ENCODE data around the gene ATP5MC2. TPM values are rescaled to one million over a fixed set of nuclear protein-coding genes. Genes with fewer than 3 reads are reported as not detected.

ATP5MC2 gene
- total and polyA plus RNA-seq, 12 donors: 499 to 632 (median 546) TPM

- Histone ChIP-seq H3K9me3 (no peaks in the 10 kb centered on the region), H3K36me3 (peaks cover 0 to 42% (median 3%) of the 10 kb centered on the region in 9 donors), H3K4me1 (peaks cover 2 to 58% (median 31%) of the 10 kb centered on the region in 9 donors), H3K27ac (peak overlapping the region in 9 of 10 donors; percentile 4 to 81 (median 62)), H3K4me3 (peak overlapping the region in 1 of 10 donors; percentile 27), H3K27me3 (no peaks in the 10 kb centered on the region)
- no peak for ATAC-seq
- no peak for TF ChIP-seq CTCF (IDR thresholded peaks at IDR 0.05)
- DNase-seq: no peak
- intact Hi-C loops (cut with DNase I): no loop called here
- WGBS, 2 donors: 77 to 88% methylated on average over 4 of the region's 4 CpGs
Observed at GRCh38 chr12:53616950-53617349, 58.9 kb downstream of the ATP5MC2 start.

Other genes with a start within 250 kb of the ATP5MC2 start
- 10 to 100 TPM; 28.6 to 70.0 (median 55.4) TPM for gene PRR13, start 234.3 kb downstream of the ATP5MC2 start, total RNA-seq
- 100 to 1,000 TPM in 1 of 2 donors, 10 to 100 TPM in 1; 40.4 to 122 TPM for gene PRR13, start 234.3 kb downstream of the ATP5MC2 start, polyA plus RNA-seq
- 100 to 1,000 TPM; 492 to 579 (median 559) TPM for gene PCBP2, start 224.0 kb downstream of the ATP5MC2 start, total RNA-seq
- gene PCBP2, start 224.0 kb downstream of the ATP5MC2 start, polyA plus RNA-seq: 100 to 1,000 TPM; 281 to 288 TPM
- 10 to 100 TPM in 1 of 10 donors, 1 to 10 TPM in 9; 2.9 to 10.1 (median 4.3) TPM for gene MAP3K12, start 176.6 kb downstream of the ATP5MC2 start, total RNA-seq
- 10 to 100 TPM in 1 of 2 donors, 1 to 10 TPM in 1; 6.5 to 19.4 TPM for gene MAP3K12, start 176.6 kb downstream of the ATP5MC2 start, polyA plus RNA-seq
- 10 to 100 TPM in 7 of 10 donors, 1 to 10 TPM in 3; 7.0 to 13.7 (median 11.0) TPM for gene TARBP2, start 174.8 kb downstream of the ATP5MC2 start, total RNA-seq
- gene TARBP2, start 174.8 kb downstream of the ATP5MC2 start, polyA plus RNA-seq: 10 to 100 TPM; 17.6 to 21.2 TPM
- gene NPFF, start 168.6 kb downstream of the ATP5MC2 start, total RNA-seq: not detected
- not detected for gene NPFF, start 168.6 kb downstream of the ATP5MC2 start, polyA plus RNA-seq
- 10 to 100 TPM; 28.2 to 47.8 (median 34.4) TPM for gene ATF7, start 49.7 kb downstream of the ATP5MC2 start, total RNA-seq
- 10 to 100 TPM; 12.6 to 23.0 TPM for gene ATF7, start 49.7 kb downstream of the ATP5MC2 start, polyA plus RNA-seq
- gene CALCOCO1, start 51.4 kb upstream of the ATP5MC2 start, total RNA-seq: 100 to 1,000 TPM; 183 to 264 (median 199) TPM
- gene CALCOCO1, start 51.4 kb upstream of the ATP5MC2 start, polyA plus RNA-seq: 100 to 1,000 TPM; 105 to 128 TPM
- 1 to 10 TPM in 8 of 10 donors, under 1 TPM in 1, not detected in 1; 0.80 to 3.6 (median 2.9) TPM for gene CISTR, start 75.9 kb upstream of the ATP5MC2 start, total RNA-seq
- 1 to 10 TPM in 1 of 2 donors, under 1 TPM in 1; 0.16 to 1.7 TPM for gene CISTR, start 75.9 kb upstream of the ATP5MC2 start, polyA plus RNA-seq

Data from heart right ventricle (tissue), 16 donors.